ENCODE data around the gene LGI4.

GRCh38 chr19:35081201-35081600 lies 53.7 kb downstream of the LGI4 start:
- TF ChIP-seq, protein P1, sequence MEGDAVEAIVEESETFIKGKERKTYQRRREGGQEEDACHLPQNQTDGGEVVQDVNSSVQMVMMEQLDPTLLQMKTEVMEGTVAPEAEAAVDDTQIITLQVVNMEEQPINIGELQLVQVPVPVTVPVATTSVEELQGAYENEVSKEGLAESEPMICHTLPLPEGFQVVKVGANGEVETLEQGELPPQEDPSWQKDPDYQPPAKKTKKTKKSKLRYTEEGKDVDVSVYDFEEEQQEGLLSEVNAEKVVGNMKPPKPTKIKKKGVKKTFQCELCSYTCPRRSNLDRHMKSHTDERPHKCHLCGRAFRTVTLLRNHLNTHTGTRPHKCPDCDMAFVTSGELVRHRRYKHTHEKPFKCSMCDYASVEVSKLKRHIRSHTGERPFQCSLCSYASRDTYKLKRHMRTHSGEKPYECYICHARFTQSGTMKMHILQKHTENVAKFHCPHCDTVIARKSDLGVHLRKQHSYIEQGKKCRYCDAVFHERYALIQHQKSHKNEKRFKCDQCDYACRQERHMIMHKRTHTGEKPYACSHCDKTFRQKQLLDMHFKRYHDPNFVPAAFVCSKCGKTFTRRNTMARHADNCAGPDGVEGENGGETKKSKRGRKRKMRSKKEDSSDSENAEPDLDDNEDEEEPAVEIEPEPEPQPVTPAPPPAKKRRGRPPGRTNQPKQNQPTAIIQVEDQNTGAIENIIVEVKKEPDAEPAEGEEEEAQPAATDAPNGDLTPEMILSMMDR (conservative IDR thresholded peaks at IDR 0.05 in 1 of 2, IDR thresholded peaks at IDR 0.05 in 1 of 2; ENCODE audit: extremely low read depth in 1 of 2, insufficient read depth in 1 of 2, low read depth in 1 of 2, low read length in 2 of 2) = no peak
- no peak for TF ChIP-seq EZH2 (IDR thresholded peaks at IDR 0.05; ENCODE audit: borderline replicate concordance, low read length)
